NCI-H82 (cell line): Measurements from ENCODE around the gene ODC1.

Experiments
- DNase-seq: peaks from one replicate; lab custom pipeline; 2025; lab: John Stamatoyannopoulos, UW

The ODC1 gene

DNA sequence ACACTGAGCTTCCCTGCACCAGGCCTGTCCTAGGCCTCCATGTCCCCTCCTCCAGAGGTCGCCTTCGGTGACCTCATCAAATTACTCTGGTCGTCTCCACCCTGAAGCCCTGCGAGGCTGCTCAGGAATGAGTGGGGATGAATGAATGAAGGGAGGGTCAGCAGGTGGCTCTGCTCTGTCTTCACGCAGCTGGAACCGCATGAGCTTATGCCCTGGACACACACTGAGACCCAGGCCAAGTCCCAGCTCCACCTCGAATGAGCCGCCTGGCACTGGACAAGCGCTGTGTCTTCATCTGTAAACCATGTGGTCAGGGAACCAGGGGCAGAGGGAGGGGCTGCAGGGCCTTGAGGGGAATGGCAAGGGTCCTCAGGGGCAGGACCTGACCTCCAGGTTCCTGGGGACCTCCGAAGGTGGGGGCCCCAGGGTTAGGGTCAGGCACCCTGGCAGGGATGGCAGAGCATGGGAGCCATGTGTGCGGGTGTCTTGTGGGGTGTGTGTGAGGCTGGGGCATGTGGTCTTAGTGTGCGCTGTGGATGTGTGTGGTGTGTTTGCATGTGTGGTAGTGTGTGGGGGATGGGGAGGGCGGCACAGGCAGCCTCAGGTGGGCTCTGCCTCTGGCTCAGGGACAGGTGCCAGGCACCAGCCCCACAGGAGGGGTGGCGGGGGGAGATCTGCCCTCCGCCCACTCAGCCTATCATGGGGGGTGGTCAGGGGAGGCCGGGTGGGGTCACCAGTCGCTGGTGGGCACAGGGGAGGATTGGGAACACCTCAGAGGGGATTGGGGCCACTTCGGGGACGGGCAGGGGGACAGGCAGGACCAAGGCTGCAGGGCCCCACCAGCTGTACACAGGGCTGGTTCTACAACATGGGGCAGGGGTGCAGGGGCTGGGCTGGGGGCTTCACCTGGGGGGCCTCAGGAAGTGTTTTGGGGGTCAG lies 13.9 kb downstream of the ODC1 start:
- DNase-seq: no peak

- DNase-seq: no peak
Measured at GRCh38 chr2:10433264-10433946, 14.7 kb downstream of the ODC1 start.

GRCh38 chr2:10432311-10433181 lies 15.6 kb downstream of the ODC1 start:
- DNase-seq: no peak

- no peak for DNase-seq
Measured at GRCh38 chr2:10431797-10432196, 16.3 kb downstream of the ODC1 start.

DNA sequence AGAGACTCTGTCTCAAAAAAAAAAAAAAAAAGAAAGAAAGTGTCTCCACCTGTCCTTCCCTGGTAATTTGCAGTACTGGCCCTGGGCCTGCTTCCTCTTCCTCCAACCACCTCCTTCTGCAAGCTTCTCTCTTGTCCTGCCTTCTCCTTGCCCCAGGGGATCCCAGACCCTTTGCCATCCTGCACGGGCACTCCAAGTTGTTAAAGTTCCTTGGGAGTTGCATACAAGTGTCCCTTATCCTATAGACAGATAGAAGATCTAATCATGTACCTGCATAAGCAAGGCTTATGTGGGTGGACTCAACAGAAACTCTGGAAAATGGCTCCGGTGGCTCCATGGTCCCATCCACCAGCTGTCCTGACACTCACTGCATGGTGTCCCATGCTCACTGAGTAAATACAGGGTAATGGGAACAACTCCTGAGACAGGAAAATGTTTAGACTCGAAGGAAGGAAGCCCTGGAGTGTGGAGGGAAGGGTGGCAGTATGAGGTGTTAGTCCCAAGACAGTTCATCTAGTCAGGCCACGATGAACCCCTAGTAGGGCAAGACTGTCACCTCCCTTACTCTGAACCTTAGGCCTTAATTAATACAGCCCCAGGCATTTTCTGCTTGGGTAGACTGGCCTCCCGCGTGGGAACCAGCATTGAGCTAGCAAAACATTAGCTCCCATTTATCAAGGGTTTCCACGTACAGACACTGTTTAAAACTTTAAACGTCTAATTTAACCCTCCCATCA lies 17.1 kb downstream of the ODC1 start:
- DNase-seq: no peak

GRCh38 chr2:10428924-10429323 lies 19.2 kb downstream of the ODC1 start:
- no peak for DNase-seq

DNA sequence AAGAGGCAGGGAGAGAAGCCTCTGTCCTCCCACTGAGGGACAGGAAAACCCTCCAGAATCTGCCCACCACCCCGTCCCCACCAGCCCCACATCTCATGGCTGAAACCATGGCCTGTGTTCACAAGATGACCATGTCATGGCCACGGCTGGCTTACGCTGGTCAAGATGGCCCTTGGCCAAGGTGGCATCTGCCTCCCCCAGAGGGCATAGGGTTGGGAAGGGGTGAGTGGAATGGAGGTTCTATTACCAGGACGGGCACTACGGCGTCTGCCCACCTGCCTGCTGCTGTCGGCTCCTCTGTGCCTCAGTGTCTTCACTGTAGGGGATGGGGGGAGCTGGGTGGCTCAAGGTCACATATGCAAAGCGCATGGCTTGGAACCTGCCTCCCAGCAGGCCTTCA lies 19.8 kb downstream of the ODC1 start:
- DNase-seq: no peak

DNA sequence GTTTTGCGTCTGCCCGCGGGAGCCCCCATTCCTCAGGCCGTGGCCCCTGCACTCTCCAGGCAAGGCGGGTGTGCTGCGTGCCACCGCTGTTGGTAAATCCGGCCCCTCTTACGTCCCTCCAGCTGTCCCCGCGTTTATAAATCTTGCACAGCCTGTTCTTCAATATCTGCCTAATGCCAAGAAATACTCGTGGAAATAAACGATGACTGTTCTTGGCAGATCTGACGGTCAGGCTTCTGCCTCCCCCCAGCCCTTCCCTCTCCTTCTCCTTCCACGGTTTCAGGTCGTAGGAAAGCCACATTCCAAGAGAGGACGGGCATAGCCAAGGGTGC lies 20.5 kb downstream of the ODC1 start:
- no peak for DNase-seq

- no peak for DNase-seq
Measured at GRCh38 chr2:10426726-10427617, 21.2 kb downstream of the ODC1 start.

DNA sequence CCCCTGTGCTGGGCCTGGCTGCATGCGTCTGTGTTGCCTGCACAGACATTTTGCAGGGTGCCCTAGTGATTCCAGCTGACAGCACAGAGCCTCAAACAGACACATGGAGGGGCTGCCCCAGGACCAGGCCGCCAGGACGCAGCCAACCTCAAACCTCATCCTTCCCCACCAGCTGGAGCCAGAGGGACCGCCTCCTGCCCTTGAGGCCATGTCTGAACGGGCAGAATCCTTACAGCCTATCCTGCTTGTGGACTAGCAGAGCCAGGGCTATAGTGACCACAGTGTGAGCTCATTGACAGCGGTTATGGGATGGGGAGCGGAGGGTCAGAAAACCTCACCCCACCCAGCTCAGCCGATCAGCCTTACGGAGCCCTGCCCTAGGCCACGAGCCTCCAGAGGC lies 22.4 kb downstream of the ODC1 start:
- no peak for DNase-seq

GRCh38 chr2:10424916-10425505 lies 23.1 kb downstream of the ODC1 start:
- no peak for DNase-seq

DNA sequence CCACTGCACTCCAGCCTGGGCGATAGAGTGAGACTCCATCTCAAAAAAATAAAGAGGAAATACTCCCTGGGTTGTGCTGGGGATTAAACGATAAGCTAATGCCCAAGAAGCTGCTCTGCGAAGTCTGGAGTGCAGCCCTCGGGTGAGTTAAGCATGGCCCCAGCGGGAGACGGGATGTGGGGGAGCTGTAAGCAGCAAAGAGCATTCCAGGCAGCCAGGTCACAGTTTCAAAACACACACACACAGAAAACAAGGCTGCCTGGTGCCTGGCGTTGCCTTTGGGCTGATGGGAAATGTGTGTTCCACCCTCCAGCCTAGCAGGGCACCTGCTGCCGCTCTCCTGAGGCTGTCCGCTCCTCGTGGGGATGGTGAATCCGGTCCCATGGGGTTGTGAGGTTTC lies 24.1 kb downstream of the ODC1 start:
- no peak for DNase-seq

GRCh38 chr2:10423400-10423774 lies 24.7 kb downstream of the ODC1 start:
- DNase-seq: no peak

DNA sequence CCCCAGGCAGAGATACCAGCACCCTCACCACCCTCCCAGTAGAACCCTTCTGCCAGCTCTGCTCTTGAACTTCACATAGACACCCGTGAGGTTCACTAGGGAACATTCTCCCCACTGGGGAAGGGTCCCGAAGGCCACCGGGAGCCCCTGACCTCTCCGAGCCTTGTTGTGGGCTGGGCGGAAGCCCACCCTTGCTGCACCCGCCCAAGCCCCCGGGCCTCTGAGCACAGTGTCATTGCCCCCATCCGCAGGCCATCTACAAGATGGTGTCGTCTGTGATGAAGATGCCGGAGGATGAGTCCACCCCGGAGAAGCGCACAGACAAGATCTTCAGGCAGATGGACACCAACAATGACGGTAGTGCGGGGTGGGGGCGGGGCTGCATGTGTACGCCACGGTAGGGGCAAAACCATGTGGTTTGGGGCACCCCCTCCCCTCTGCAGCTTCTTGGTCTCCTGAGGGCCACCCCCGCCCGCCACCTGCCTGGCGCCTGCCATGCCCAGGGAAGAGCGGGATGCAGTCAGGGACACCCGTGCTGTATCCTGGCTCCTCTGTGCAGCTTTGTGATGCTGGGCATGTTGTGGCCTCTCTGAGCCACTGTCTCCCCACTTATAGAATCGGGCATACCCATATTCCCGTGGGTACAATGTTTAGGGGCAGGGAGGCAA lies 25.3 kb downstream of the ODC1 start:
- no peak for DNase-seq

- no peak for DNase-seq
Measured at GRCh38 chr2:10422251-10422650, 25.9 kb downstream of the ODC1 start.

- DNase-seq: no peak
Measured at GRCh38 chr2:10419553-10420257, 28.4 kb downstream of the ODC1 start.

DNA sequence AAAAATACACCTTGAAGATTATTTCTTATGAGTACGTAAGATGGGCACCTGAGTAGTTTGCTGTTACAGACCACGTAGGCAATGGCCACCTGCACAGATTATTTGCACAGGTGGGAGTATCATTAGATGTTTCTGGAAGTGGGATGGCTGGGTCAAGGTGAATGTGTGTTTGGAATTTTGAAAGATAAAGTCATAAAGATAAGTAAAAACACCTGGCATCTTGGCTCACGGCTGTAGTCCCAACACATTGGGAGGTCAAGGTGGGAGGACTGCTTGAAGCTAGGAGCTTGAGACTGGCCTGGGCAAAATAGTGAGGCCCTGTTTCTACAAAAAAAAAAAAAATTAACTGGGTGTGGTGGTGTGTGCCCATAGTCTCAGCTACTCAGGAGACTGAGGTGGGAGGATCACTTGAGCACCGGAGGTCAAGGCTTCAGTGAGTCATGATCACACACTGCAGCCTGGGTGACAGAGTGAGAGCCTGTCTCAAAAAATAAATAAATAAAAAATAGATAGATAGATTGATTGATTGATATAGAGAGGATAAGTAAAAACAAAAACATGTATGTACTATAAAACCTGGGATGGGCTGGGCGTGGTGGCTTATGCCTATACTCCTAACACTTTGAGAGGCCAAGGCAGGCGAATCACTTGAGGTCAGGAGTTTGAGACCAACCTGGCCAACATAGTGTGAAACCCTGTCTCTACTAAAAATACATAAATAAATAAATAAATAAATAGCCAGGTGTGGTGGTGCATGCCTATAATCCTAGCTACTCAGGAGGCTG lies 30.4 kb downstream of the ODC1 start:
- DNase-seq: no peak

DNA sequence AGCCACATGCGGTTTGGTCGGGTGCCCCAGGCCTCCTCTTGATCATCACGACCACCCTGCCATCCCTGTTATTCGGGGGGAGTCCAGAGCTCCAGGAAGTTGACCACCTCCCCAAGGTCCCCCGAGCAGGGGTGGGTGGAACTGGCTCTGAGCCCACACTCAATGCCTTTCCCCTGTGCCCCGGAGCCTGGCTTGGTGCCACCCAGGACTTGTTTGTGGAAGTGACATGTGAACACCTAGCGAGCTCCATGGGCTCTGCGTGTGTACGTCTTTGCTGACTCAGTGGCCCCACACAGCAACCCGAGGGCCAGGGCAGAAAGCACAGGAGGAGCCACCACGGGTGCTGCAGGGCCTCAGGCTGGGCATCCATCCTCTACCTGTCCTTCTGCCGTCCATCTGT lies 32.5 kb downstream of the ODC1 start:
- no peak for DNase-seq
